ENCODE measurements around the gene MRPL57.
A peak's percentile ranks its signal among the peaks of the same experiment; 100 is the strongest.
"Not testable (repeated sequence)": the region's sequence is repeated elsewhere in the genome, so short reads cannot be mapped to it uniquely, and the experiment has no call there.

Gene MRPL57

DNA sequence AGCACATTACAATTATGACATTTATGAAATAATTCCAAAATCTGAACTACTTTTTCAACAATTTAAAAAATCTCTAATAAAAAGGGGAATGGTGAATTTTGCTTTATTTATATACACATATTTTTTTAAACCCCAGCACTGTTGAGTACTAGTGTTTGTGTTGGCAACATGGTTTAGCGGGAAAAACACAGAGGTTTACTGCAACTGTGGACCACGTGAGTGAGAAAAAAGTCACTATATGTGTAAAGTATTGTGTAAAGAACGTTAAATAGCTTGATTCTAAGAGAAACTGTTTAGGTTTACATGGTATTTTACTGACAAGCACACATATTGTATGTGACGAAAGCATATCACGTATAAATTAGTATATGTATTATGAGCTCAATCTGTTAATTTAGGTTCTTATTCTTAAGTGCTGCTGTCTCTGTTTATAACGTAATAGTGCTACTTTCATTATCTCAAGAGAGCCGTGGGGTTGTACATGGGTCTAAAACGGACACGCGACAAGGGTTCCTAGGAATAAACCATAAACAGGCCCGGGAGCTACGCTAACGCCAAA lies 723 bp upstream of the MRPL57 start:
- TF ChIP-seq, protein P1, sequence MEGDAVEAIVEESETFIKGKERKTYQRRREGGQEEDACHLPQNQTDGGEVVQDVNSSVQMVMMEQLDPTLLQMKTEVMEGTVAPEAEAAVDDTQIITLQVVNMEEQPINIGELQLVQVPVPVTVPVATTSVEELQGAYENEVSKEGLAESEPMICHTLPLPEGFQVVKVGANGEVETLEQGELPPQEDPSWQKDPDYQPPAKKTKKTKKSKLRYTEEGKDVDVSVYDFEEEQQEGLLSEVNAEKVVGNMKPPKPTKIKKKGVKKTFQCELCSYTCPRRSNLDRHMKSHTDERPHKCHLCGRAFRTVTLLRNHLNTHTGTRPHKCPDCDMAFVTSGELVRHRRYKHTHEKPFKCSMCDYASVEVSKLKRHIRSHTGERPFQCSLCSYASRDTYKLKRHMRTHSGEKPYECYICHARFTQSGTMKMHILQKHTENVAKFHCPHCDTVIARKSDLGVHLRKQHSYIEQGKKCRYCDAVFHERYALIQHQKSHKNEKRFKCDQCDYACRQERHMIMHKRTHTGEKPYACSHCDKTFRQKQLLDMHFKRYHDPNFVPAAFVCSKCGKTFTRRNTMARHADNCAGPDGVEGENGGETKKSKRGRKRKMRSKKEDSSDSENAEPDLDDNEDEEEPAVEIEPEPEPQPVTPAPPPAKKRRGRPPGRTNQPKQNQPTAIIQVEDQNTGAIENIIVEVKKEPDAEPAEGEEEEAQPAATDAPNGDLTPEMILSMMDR (IDR thresholded peaks at IDR 0.05; ENCODE audit: insufficient read depth, low read length, poor library complexity, severe bottlenecking): no peak
- Histone ChIP-seq H3K4me3 (replicated peaks; ENCODE audit: low read depth, low read length) (peak overlapping the region; percentile 96), H3K36me3 (ENCODE audit: control insufficient read depth, insufficient read depth, low read length) (no peaks in the 10 kb centered on the region; the same call in 1 of the 2 replicates), H3K27me3 (replicated peaks; ENCODE audit: control insufficient read depth, insufficient read depth, low read length) (no peaks in the 10 kb centered on the region)
- no peak for DNase-seq (ENCODE audit: extremely low read depth, insufficient read length)

DNA sequence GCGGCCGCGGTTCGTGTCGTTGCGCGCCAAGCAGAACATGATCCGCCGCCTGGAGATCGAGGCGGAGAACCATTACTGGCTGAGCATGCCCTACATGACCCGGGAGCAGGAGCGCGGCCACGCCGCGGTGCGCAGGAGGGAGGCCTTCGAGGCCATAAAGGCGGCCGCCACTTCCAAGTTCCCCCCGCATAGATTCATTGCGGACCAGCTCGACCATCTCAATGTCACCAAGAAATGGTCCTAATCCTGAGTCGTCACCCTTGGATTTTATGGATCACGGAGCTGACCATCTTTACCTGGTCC lies 475 bp downstream of the MRPL57 start:
- no peak for DNase-seq (ENCODE audit: extremely low read depth, insufficient read length)
- no peaks in the 10 kb centered on the region; the same call in 1 of the 2 replicates for H3K36me3 ChIP-seq (ENCODE audit: control insufficient read depth, insufficient read depth, low read length)
- H3K4me3 ChIP-seq (replicated peaks; ENCODE audit: low read depth, low read length): peak overlapping the region; percentile 96
- no peaks in the 10 kb centered on the region for H3K27me3 ChIP-seq (replicated peaks; ENCODE audit: control insufficient read depth, insufficient read depth, low read length)
- TF ChIP-seq, protein P1 (IDR thresholded peaks at IDR 0.05; ENCODE audit: insufficient read depth, low read length, poor library complexity, severe bottlenecking): no peak

DNA sequence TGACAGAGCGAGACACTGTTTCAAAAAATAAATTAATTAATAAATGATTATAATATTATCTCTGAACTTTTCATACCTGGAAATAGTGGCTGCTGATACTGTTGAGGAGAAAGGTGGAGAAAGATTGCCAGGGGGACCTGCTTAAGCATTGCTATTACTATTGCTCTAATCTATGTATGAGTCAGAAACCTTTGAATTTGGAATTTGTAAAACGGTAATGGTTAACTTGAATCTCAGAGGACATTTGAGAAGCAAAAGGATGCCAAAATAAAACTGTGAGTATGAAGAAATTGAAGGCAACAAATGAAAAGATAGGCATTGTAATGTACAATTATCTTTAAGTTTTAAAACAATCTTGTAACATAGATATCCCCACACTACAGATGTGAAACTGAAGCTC lies 5.2 kb downstream of the MRPL57 start:
- TF ChIP-seq, protein P1 (IDR thresholded peaks at IDR 0.05; ENCODE audit: insufficient read depth, low read length, poor library complexity, severe bottlenecking): no peak
- no peak for DNase-seq (ENCODE audit: extremely low read depth, insufficient read length)
- Histone ChIP-seq H3K36me3 (ENCODE audit: control insufficient read depth, insufficient read depth, low read length) (no peaks in the 10 kb centered on the region; the same call in 1 of the 2 replicates), H3K4me3 (replicated peaks; ENCODE audit: low read depth, low read length) (no peak overlapping the region), H3K27me3 (replicated peaks; ENCODE audit: control insufficient read depth, insufficient read depth, low read length) (no peaks in the 10 kb centered on the region)

DNA sequence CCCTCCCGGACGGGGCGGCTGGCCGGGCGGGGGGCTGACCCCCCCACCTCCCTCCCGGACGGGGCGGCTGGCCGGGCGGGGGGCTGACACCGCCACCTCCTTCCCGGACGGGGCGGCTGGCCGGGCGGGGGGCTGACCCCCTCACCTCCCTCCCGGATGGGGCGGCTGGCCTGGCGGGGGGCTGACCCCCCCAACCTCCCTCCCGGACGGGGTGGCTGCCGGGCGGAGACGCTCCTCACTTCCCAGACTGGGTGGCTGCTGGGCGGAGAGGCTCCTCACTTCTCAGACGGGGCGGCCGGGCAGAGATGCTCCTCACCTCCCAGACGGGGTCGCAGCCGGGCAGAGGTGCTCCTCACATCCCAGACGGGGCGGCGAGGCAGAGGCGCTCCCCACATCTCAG lies 10.0 kb downstream of the MRPL57 start:
- not testable (repeated sequence) for H3K27me3 ChIP-seq (replicated peaks; ENCODE audit: control insufficient read depth, insufficient read depth, low read length); H3K36me3 ChIP-seq (ENCODE audit: control insufficient read depth, insufficient read depth, low read length); H3K4me3 ChIP-seq (replicated peaks; ENCODE audit: low read depth, low read length); DNase-seq (ENCODE audit: extremely low read depth, insufficient read length)

DNA sequence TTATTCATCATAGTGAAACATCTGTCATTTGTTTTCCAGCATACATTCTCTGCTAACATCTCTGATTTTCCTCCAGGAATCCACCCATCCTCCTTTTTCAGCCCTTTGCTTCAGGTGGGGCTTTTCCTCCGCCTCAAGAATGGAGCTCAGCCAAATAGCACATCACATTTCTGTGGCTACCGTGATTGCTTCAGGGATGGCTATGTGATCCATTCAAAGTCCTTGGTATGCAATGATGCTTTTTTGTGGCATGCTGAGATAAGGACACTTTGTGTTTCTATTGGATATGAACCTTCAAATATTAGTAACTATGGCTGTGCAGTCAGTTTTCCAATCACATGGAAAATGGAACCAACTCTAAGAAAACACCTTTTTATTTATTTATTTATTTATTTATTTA lies 18.3 kb downstream of the MRPL57 start:
- H3K4me3 ChIP-seq (replicated peaks; ENCODE audit: low read depth, low read length); H3K27me3 ChIP-seq (replicated peaks; ENCODE audit: control insufficient read depth, insufficient read depth, low read length); H3K36me3 ChIP-seq (ENCODE audit: control insufficient read depth, insufficient read depth, low read length); DNase-seq (ENCODE audit: extremely low read depth, insufficient read length): not testable (repeated sequence)

DNA sequence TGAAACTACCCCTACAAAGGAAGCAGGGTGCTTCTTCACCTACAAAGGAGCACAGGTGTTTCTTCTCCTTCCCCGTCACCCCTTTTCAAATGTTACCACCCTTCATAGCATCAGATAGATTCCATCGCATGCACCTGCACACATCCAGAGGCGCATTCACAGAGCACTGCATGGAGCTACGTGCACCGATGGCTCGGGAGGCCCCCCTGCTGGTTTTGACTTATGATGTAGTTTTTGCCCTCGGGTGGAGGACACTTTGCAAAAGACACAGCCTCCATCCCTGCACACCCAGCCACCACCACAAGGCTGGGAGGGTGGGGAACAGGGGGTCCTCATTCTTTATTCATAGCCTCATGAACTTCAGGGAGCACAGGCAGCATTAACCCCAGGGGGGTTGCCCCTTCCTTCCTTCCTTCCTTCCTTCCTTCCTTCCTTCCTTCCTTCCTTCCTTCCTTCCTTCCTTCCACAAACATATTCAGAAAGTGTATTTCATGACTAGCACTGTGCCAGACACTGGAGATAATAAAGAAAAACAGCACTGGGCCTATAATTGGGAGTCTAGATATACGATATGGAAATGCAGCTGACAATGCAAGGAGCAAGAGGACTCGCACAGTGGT lies 21.3 kb downstream of the MRPL57 start:
- DNase-seq (ENCODE audit: extremely low read depth, insufficient read length); H3K36me3 ChIP-seq (ENCODE audit: control insufficient read depth, insufficient read depth, low read length); H3K4me3 ChIP-seq (replicated peaks; ENCODE audit: low read depth, low read length); H3K27me3 ChIP-seq (replicated peaks; ENCODE audit: control insufficient read depth, insufficient read depth, low read length): not testable (repeated sequence)

DNA sequence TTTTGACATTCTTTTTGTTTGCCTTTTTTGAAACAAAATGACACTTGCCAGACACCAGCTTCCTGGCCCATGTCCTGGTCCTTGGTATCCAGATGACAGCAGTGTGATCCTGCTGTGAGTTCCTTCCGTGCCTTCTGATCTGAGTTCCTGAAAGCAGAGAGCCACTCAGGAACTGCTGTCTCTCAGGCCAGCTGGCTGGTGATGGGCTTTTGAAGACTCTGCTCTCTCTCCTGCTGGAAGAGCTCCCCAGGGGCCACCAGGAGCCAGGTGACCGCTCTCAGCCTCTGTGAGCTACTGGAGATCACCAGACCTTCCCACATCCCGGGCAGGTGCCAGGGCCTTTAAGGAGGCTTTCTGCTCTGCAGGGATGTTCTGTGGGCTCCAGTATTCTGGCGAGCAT lies 21.9 kb downstream of the MRPL57 start:
- H3K27me3 ChIP-seq (replicated peaks; ENCODE audit: control insufficient read depth, insufficient read depth, low read length); DNase-seq (ENCODE audit: extremely low read depth, insufficient read length); H3K36me3 ChIP-seq (ENCODE audit: control insufficient read depth, insufficient read depth, low read length); H3K4me3 ChIP-seq (replicated peaks; ENCODE audit: low read depth, low read length): not testable (repeated sequence)

DNA sequence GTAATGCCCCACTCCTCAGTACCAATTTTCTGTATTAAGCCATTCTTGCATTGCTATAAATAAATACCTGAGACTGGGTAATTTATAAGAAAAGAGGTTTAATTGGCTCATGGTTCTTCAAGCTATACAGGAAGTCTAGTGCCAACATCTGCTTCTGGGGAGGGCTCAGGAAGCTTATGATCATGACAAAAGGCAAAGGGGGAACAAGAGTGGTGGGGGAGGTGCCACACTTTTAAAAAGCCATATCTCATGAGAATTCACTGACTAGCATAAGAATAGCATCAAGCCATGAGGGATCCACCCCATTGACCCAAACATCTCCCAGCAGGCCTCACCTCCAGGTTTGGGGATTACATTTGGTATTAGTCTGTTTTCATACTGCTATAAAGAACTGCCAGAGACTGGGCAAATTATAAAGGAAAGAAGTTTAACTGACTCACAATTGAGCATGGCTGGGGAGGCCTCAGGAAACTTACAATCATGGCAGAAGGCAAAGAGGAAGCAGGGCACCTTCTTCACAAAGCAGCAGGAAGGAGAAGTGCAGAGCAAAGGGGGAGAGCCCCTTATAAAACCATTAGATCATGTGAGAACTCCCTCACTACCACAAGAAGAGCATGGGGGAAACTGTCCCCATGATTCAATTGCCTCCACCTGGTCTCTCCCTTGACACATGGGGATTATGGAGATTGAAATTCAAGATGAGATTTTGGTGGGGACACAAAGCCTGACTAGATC lies 25.2 kb downstream of the MRPL57 start:
- H3K4me3 ChIP-seq (replicated peaks; ENCODE audit: low read depth, low read length); DNase-seq (ENCODE audit: extremely low read depth, insufficient read length); H3K27me3 ChIP-seq (replicated peaks; ENCODE audit: control insufficient read depth, insufficient read depth, low read length); H3K36me3 ChIP-seq (ENCODE audit: control insufficient read depth, insufficient read depth, low read length): not testable (repeated sequence)

Data from GM06990 (cell line).